Osteoblast (primary cell): Measurements from ENCODE around the gene DZIP1L. TPM values are rescaled to one million over a fixed set of nuclear protein-coding genes. Genes with fewer than 3 reads are reported as not detected.

Source experiments
- DNase-seq: peaks from one replicate; pipeline ENCODE4 v3.0.0; 2011; ENCODE audit warnings: low spot score, mixed read lengths; ENCODE audit not compliant: insufficient read length; ENCODE audit errors: missing footprints
- H2AFZ ChIP-seq: 2 replicates; pipeline ENCODE4 v1.6.0; 2011; ENCODE audit warnings: mild to moderate bottlenecking, low read length
- H3K27ac ChIP-seq: 2 replicates; pipeline ENCODE4 v1.5.1; 2011; ENCODE audit warnings: mild to moderate bottlenecking, low read depth, low read length, moderate library complexity
- H3K27me3 ChIP-seq: 2 replicates; pipeline ENCODE4 v1.6.0; 2012; ENCODE audit warnings: mild to moderate bottlenecking, control low read depth, inconsistent platforms, low read length, moderate library complexity; ENCODE audit not compliant: insufficient read depth
- H3K36me3 ChIP-seq: 2 replicates; pipeline ENCODE4 v1.5.1; 2011; ENCODE audit warnings: mild to moderate bottlenecking, low read length, control low read depth, moderate library complexity; ENCODE audit not compliant: insufficient read depth
- H3K4me1 ChIP-seq: 2 replicates; pipeline ENCODE4 v1.5.1; 2011; ENCODE audit warnings: mild to moderate bottlenecking, low read length, control low read depth, moderate library complexity; ENCODE audit not compliant: insufficient read depth
- H3K4me2 ChIP-seq: 2 replicates; pipeline ENCODE4 v1.6.0; 2011; ENCODE audit warnings: mild to moderate bottlenecking, low read length; ENCODE audit not compliant: insufficient read depth
- H3K4me3 ChIP-seq: fragments of 200-600 bp; sonication (generic); 3 replicates; pipeline ENCODE4 v1.5.1; 2012; ENCODE audit warnings: mild to moderate bottlenecking, low read length, inconsistent platforms; ENCODE audit not compliant: insufficient read depth
- H3K79me2 ChIP-seq: 2 replicates; pipeline ENCODE4 v1.6.0; 2012; ENCODE audit warnings: mild to moderate bottlenecking, low read length, control low read depth, inconsistent platforms; ENCODE audit not compliant: insufficient read depth
- H3K9me3 ChIP-seq: 2 replicates; pipeline ENCODE4 v1.5.1; 2011; ENCODE audit warnings: low read depth, low read length, control low read depth
- H4K20me1 ChIP-seq: 2 replicates; pipeline ENCODE4 v1.6.0; 2012; ENCODE audit warnings: mild to moderate bottlenecking, low read length, control low read depth; ENCODE audit not compliant: insufficient read depth
- CTCF ChIP-seq: IDR thresholded peaks from 2 replicates; pipeline ENCODE4 v1.5.1; 2011; ENCODE audit warnings: mild to moderate bottlenecking, low read depth, low read length, moderate library complexity; ENCODE audit errors: extremely low read depth
- total RNA-seq: library from RNA; depleted of rRNA; stranded (reverse); fragments of >200 nt; gene quantifications from 2 replicates; pipeline ENCODE4 v1.2.3, GENCODE V29; 2012

The DZIP1L gene
- total RNA-seq, 1 donor = 42.3 TPM

DNA sequence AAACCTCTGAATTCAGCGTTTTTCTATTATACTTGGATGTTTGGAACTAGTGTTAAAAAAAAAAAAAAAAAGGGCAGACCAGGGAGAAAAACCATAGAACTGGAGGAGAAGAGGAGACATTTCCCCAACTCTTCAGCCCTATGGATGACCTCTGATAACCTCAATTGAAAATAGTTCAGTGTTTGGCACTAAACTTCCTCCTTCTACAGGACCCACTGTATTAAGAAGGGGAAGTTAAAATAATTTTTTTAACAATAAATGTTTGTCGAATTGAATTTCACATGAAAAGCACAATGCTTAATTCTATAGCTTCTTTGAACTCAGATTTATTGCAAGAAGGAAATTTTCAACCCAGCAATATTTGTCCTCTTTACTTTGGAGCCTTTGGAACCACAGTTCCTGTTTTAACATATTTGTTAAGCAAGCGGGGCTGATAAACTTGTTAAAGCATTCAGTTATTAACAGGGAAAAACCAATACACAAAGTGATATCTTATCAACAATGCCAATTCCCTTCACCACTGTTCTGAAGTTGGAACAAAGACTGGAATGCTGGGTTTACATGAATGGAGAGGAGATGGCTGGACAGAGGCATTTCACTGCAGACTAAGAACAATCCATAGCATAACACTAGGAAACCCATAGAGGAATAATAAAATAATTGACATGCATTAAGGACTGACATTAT, 19.9 kb upstream of the DZIP1L start:
- Histone ChIP-seq H4K20me1 (no peaks in the 10 kb centered on the region), H3K4me1 (no peaks in the 10 kb centered on the region), H2AFZ (no peak overlapping the region), H3K36me3 (no peaks in the 10 kb centered on the region), H3K4me3 (no peak overlapping the region), H3K4me2 (no peak overlapping the region), H3K27me3 (peaks cover 6% of the 10 kb centered on the region), H3K79me2 (no peaks in the 10 kb centered on the region), H3K27ac (no peak overlapping the region), H3K9me3 (no peaks in the 10 kb centered on the region)
- TF ChIP-seq CTCF = no peak
- DNase-seq = no peak

DNA sequence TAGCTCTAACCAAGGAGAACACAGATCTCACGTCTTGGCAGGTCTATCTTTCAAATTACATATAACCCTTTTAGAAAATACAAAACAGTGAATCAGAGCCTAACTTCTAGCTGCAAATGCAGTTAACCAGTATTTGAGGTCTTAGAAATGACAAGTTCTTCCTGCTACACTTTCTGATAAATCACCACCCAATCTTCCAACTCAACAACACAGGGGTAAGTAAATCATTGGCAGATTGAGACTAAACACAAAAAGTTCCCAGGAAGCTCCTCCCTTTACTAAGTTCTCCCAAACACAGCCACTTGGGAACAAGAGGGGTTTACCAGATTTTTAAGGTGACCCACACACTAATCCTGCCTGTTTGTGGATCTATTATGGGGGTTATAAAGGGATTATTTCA, 16.8 kb upstream of the DZIP1L start, which contains the start of gene A4GNT:
TSS of gene A4GNT (minus strand) at position 152 of the 400 bp plus-strand sequence. CDS start 1,134 bp downstream, outside the sequence.
- no peaks in the 10 kb centered on the region for H4K20me1 ChIP-seq
- no peaks in the 10 kb centered on the region for H3K36me3 ChIP-seq
- peaks cover 6% of the 10 kb centered on the region for H3K27me3 ChIP-seq
- no peak within 1 kb of the TSS for H3K4me2 ChIP-seq
- no peaks in the 10 kb centered on the region for H3K79me2 ChIP-seq
- no peak within 1 kb of the TSS for H3K27ac ChIP-seq
- peaks cover 4% of the 10 kb centered on the region for H3K4me1 ChIP-seq
- DNase-seq = no peak
- H3K9me3 ChIP-seq = no peaks in the 10 kb centered on the region
- no peak for TF ChIP-seq CTCF
- H2AFZ ChIP-seq = no peak within 1 kb of the TSS
- H3K4me3 ChIP-seq = no peak within 1 kb of the TSS

GRCh38 chr3:138127636-138128365, 12.4 kb upstream of the DZIP1L start:
- no peak for TF ChIP-seq CTCF
- no peak for DNase-seq

GRCh38 chr3:138125548-138126221, 10.3 kb upstream of the DZIP1L start:
- Histone ChIP-seq H3K4me3 (peak overlapping the region; percentile 53), H3K4me2 (peak overlapping the region; percentile 76), H3K79me2 (no peaks in the 10 kb centered on the region), H3K9me3 (no peaks in the 10 kb centered on the region), H2AFZ (peak overlapping the region; percentile 83), H3K27ac (peak overlapping the region; percentile 80), H3K36me3 (no peaks in the 10 kb centered on the region), H4K20me1 (no peaks in the 10 kb centered on the region), H3K27me3 (no peaks in the 10 kb centered on the region), H3K4me1 (peaks cover 24% of the 10 kb centered on the region)
- no peak for DNase-seq
- TF ChIP-seq CTCF = no peak

More at GRCh38 chr3:138127636-138128365, 12.4 kb upstream of the DZIP1L start:
- peaks cover 24% of the 10 kb centered on the region for H3K4me1 ChIP-seq
- no peak overlapping the region for H3K4me2 ChIP-seq
- H3K27ac ChIP-seq = no peak overlapping the region
- no peaks in the 10 kb centered on the region for H3K79me2 ChIP-seq
- peaks cover 4% of the 10 kb centered on the region for H3K27me3 ChIP-seq
- no peaks in the 10 kb centered on the region for H3K9me3 ChIP-seq
- no peaks in the 10 kb centered on the region for H4K20me1 ChIP-seq
- H3K4me3 ChIP-seq = no peak overlapping the region
- no peak overlapping the region for H2AFZ ChIP-seq
- no peaks in the 10 kb centered on the region for H3K36me3 ChIP-seq
